ENCODE results near the gene BCAS2.

Gene BCAS2

GRCh38 chr1:114549137-114549536 lies 32.3 kb downstream of the BCAS2 start:
- DNase-seq (ENCODE audit: low read depth), result no peak
- H3K4me3 ChIP-seq (ENCODE audit: low read length), result no peak overlapping the region
- TF ChIP-seq CTCF (conservative IDR thresholded peaks at IDR 0.05; ENCODE audit: low read depth, low read length), result no peak

- H3K4me3 ChIP-seq (ENCODE audit: low read length), result no peak overlapping the region
- no peak for DNase-seq (ENCODE audit: low read depth)
- no peak for TF ChIP-seq CTCF (conservative IDR thresholded peaks at IDR 0.05; ENCODE audit: low read depth, low read length)
Measured at GRCh38 chr1:114547076-114547475, 34.3 kb downstream of the BCAS2 start.

- no peak overlapping the region for H3K4me3 ChIP-seq (ENCODE audit: low read length)
- DNase-seq (ENCODE audit: low read depth), result no peak
- TF ChIP-seq CTCF (conservative IDR thresholded peaks at IDR 0.05; ENCODE audit: low read depth, low read length), result no peak
Measured at GRCh38 chr1:114545796-114546195, 35.6 kb downstream of the BCAS2 start.

- no peak for DNase-seq (ENCODE audit: low read depth)
- no peak overlapping the region for H3K4me3 ChIP-seq (ENCODE audit: low read length)
- no peak for TF ChIP-seq CTCF (conservative IDR thresholded peaks at IDR 0.05; ENCODE audit: low read depth, low read length)
Measured at GRCh38 chr1:114545315-114545714, 36.1 kb downstream of the BCAS2 start.

GRCh38 chr1:114540821-114541220 lies 40.6 kb downstream of the BCAS2 start:
- no peak for TF ChIP-seq CTCF (conservative IDR thresholded peaks at IDR 0.05; ENCODE audit: low read depth, low read length)
- DNase-seq (ENCODE audit: low read depth), result no peak
- no peak overlapping the region for H3K4me3 ChIP-seq (ENCODE audit: low read length)

GRCh38 chr1:114540272-114540671 lies 41.1 kb downstream of the BCAS2 start:
- no peak overlapping the region for H3K4me3 ChIP-seq (ENCODE audit: low read length)
- TF ChIP-seq CTCF (conservative IDR thresholded peaks at IDR 0.05; ENCODE audit: low read depth, low read length), result no peak
- DNase-seq (ENCODE audit: low read depth), result no peak

GRCh38 chr1:114536043-114536442 lies 45.4 kb downstream of the BCAS2 start:
- H3K4me3 ChIP-seq (ENCODE audit: low read length), result no peak overlapping the region
- no peak for DNase-seq (ENCODE audit: low read depth)

More at GRCh38 chr1:114536043-114536442, 45.4 kb downstream of the BCAS2 start:
- TF ChIP-seq CTCF (conservative IDR thresholded peaks at IDR 0.05; ENCODE audit: low read depth, low read length), result no peak
